ENCODE data around the gene SLC4A8. TPM values are rescaled to one million over a fixed set of nuclear protein-coding genes. Genes with fewer than 3 reads are reported as not detected.

SLC4A8 gene
- total and polyA plus RNA-seq, 9 of the 15 experiments (the other 6 are each of a cell fraction or from before 2014, with no cell fraction given) = 0.04 to 1.5 (median 0.12) TPM; not detected in 2

DNA sequence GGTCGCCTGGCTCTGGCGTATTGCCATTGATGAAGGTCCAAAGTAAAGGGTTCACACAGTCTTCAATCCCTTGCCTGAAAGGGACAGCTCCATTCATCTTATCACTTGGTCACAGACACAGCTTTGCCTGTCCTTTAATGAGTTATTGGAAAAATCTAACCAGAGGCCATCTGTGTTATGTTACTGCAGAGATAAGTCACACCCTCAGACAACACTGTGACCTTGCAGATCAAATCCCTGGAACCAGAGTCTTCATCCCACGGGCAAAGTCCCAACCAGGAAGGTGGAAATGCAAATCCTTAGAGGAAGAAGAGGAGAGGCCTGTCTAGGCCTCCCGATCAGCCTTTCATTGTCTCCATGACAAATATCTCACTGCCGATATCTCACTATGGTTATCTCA, 98.1 kb downstream of the SLC4A8 start (continued):
- no peak for TF ChIP-seq ZFPM2 (CRISPR knock-in tag; IDR thresholded peaks at IDR 0.05)
- TF ChIP-seq, protein P1, sequence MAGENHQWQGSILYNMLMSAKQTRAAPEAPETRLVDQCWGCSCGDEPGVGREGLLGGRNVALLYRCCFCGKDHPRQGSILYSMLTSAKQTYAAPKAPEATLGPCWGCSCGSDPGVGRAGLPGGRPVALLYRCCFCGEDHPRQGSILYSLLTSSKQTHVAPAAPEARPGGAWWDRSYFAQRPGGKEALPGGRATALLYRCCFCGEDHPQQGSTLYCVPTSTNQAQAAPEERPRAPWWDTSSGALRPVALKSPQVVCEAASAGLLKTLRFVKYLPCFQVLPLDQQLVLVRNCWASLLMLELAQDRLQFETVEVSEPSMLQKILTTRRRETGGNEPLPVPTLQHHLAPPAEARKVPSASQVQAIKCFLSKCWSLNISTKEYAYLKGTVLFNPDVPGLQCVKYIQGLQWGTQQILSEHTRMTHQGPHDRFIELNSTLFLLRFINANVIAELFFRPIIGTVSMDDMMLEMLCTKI (IDR thresholded peaks at IDR 0.05; ENCODE audit: partially characterized antibody) = no peak
- TF ChIP-seq ARID1B (IDR thresholded peaks at IDR 0.05) = peak; percentile 92
- TF ChIP-seq STAG1 (CRISPR knock-in tag; IDR thresholded peaks at IDR 0.05; ENCODE audit: borderline replicate concordance) = no peak
- TF ChIP-seq FOSL1 (tag; conservative IDR thresholded peaks at IDR 0.05) = peak; percentile 57
- TF ChIP-seq ZBTB8A (IDR thresholded peaks at IDR 0.05; ENCODE audit: partially characterized antibody) = no peak
- TF ChIP-seq, protein P2, sequence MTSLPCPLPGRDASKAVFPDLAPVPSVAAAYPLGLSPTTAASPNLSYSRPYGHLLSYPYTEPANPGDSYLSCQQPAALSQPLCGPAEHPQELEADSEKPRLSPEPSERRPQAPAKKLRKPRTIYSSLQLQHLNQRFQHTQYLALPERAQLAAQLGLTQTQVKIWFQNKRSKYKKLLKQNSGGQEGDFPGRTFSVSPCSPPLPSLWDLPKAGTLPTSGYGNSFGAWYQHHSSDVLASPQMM (CRISPR knock-in tag; IDR thresholded peaks at IDR 0.05) = no peak
- TF ChIP-seq, protein P3, sequence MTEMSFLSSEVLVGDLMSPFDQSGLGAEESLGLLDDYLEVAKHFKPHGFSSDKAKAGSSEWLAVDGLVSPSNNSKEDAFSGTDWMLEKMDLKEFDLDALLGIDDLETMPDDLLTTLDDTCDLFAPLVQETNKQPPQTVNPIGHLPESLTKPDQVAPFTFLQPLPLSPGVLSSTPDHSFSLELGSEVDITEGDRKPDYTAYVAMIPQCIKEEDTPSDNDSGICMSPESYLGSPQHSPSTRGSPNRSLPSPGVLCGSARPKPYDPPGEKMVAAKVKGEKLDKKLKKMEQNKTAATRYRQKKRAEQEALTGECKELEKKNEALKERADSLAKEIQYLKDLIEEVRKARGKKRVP (CRISPR knock-in tag; IDR thresholded peaks at IDR 0.05) = peak; percentile 17; the same call in 1 of the 2 replicates
- TF ChIP-seq FOXA3 (CRISPR knock-in tag; conservative IDR thresholded peaks at IDR 0.05 in 1 of 2, IDR thresholded peaks at IDR 0.05 in 1 of 2) = peak in 1 of 2 experiments; percentile 21; a peak in 1 of 4 replicates
- TF ChIP-seq SMARCA4 (IDR thresholded peaks at IDR 0.05) = peak; percentile 69; the same call in 1 of the 2 replicates
- no peak for TF ChIP-seq MYNN (IDR thresholded peaks at IDR 0.05)
- TF ChIP-seq MYNN (CRISPR knock-in tag; IDR thresholded peaks at IDR 0.05) = no peak
- TF ChIP-seq, protein P4, sequence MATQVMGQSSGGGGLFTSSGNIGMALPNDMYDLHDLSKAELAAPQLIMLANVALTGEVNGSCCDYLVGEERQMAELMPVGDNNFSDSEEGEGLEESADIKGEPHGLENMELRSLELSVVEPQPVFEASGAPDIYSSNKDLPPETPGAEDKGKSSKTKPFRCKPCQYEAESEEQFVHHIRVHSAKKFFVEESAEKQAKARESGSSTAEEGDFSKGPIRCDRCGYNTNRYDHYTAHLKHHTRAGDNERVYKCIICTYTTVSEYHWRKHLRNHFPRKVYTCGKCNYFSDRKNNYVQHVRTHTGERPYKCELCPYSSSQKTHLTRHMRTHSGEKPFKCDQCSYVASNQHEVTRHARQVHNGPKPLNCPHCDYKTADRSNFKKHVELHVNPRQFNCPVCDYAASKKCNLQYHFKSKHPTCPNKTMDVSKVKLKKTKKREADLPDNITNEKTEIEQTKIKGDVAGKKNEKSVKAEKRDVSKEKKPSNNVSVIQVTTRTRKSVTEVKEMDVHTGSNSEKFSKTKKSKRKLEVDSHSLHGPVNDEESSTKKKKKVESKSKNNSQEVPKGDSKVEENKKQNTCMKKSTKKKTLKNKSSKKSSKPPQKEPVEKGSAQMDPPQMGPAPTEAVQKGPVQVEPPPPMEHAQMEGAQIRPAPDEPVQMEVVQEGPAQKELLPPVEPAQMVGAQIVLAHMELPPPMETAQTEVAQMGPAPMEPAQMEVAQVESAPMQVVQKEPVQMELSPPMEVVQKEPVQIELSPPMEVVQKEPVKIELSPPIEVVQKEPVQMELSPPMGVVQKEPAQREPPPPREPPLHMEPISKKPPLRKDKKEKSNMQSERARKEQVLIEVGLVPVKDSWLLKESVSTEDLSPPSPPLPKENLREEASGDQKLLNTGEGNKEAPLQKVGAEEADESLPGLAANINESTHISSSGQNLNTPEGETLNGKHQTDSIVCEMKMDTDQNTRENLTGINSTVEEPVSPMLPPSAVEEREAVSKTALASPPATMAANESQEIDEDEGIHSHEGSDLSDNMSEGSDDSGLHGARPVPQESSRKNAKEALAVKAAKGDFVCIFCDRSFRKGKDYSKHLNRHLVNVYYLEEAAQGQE (IDR thresholded peaks at IDR 0.05; ENCODE audit: borderline replicate concordance) = peak; percentile 49
- TF ChIP-seq, protein P4 (CRISPR knock-in tag; IDR thresholded peaks at IDR 0.05; ENCODE audit: low read depth) = no peak
- 0 out of 4 replicates have a peak, but pooled peaks of 1 of the 2 experiments have one; percentile 40 for TF ChIP-seq TBL1XR1 (IDR thresholded peaks at IDR 0.05; ENCODE audit: low read length in 2 of 2)
- TF ChIP-seq, protein P5, sequence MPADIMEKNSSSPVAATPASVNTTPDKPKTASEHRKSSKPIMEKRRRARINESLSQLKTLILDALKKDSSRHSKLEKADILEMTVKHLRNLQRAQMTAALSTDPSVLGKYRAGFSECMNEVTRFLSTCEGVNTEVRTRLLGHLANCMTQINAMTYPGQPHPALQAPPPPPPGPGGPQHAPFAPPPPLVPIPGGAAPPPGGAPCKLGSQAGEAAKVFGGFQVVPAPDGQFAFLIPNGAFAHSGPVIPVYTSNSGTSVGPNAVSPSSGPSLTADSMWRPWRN (IDR thresholded peaks at IDR 0.05; ENCODE audit: low read depth) = 0 out of 2 replicates have a peak, but pooled peaks have one; percentile 24
- peak; percentile 90 for TF ChIP-seq CBFA2T3 (IDR thresholded peaks at IDR 0.05)
- TF ChIP-seq NCOR1 (IDR thresholded peaks at IDR 0.05) = peak; percentile 80

All from K562 (cell line).